Keratinocyte (primary cell): ENCODE measurements around the gene STXBP1. TPM values are rescaled to one million over a fixed set of nuclear protein-coding genes. Genes with fewer than 3 reads are reported as not detected.

ENCODE experiments used
- DNase-seq: peaks from one replicate; pipeline ENCODE4 v3.0.0-alpha.2; 2011; ENCODE audit warnings: low read depth, missing footprints, low spot score
- FAIRE-seq: peaks from 2 replicates; lab custom pipeline; 2011; peaks lifted over from hg19 to GRCh38; lab: Jason Lieb, UNC
- H2AFZ ChIP-seq: 2 replicates; pipeline ENCODE4 v1.6.0; 2012; ENCODE audit warnings: low read length, control low read depth, inconsistent platforms; ENCODE audit not compliant: control insufficient read depth
- H3K27ac ChIP-seq: 2 replicates; pipeline ENCODE4 v1.5.1; 2011; ENCODE audit warnings: low read length; ENCODE audit not compliant: control insufficient read depth, insufficient read depth
- H3K27me3 ChIP-seq: 3 replicates; pipeline ENCODE4 v1.6.0; 2011; ENCODE audit warnings: low read length; ENCODE audit not compliant: control insufficient read depth, insufficient read depth; ENCODE audit errors: extremely low read depth
- H3K36me3 ChIP-seq, 2 experiments: 2 replicates in 1 of 2; 3 replicates in 1 of 2; pipeline ENCODE4 v1.5.1; 2011; ENCODE audit warnings: low read length in 2 of 2, mild to moderate bottlenecking in 1 of 2; ENCODE audit not compliant: control insufficient read depth in 2 of 2, insufficient read depth in 2 of 2; ENCODE audit errors: extremely low read depth in 1 of 2
- H3K4me1 ChIP-seq: 3 replicates; pipeline ENCODE4 v1.5.1; 2011; ENCODE audit warnings: low read length; ENCODE audit not compliant: control insufficient read depth, insufficient read depth; ENCODE audit errors: extremely low read depth
- H3K4me2 ChIP-seq: 3 replicates; pipeline ENCODE4 v1.6.0; 2011; ENCODE audit warnings: low read depth, low read length; ENCODE audit not compliant: control insufficient read depth, insufficient read depth; ENCODE audit errors: extremely low read depth
- H3K4me3 ChIP-seq, 3 experiments: fragments of 200-600 bp in 1 of 3; sonication (generic) in 1 of 3; 2 replicates in 2 of 3; 3 replicates in 1 of 3; pipeline ENCODE4 v1.5.1; 2011 to 2016; ENCODE audit warnings: low read length in 3 of 3, mild to moderate bottlenecking in 3 of 3, control low read depth in 2 of 3, inconsistent platforms in 1 of 3, low read depth in 1 of 3, mixed read lengths in 1 of 3, mixed run types in 1 of 3, moderate library complexity in 1 of 3; ENCODE audit not compliant: control insufficient read depth in 2 of 3, insufficient read depth in 2 of 3; ENCODE audit errors: extremely low read depth in 1 of 3
- H3K79me2 ChIP-seq: 2 replicates; pipeline ENCODE4 v1.6.0; 2012; ENCODE audit warnings: low read length; ENCODE audit not compliant: control insufficient read depth, insufficient read depth
- H3K9ac ChIP-seq: 3 replicates; pipeline ENCODE4 v1.6.0; 2011; ENCODE audit warnings: low read length; ENCODE audit not compliant: control insufficient read depth, insufficient read depth; ENCODE audit errors: extremely low read depth
- H3K9me1 ChIP-seq: 3 replicates; pipeline ENCODE4 v1.6.0; 2011; ENCODE audit warnings: low read length; ENCODE audit not compliant: control insufficient read depth, insufficient read depth; ENCODE audit errors: extremely low read depth
- H3K9me3 ChIP-seq: 2 replicates; pipeline ENCODE4 v1.5.1; 2012; ENCODE audit warnings: low read depth, low read length; ENCODE audit not compliant: control insufficient read depth
- H4K20me1 ChIP-seq: 3 replicates; pipeline ENCODE4 v1.6.0; 2011; ENCODE audit warnings: low read length; ENCODE audit not compliant: control insufficient read depth, insufficient read depth; ENCODE audit errors: extremely low read depth
- EZH2 ChIP-seq: IDR thresholded peaks from one replicate; pipeline ENCODE4 v1.6.1; 2012; ENCODE audit warnings: inconsistent platforms, mild to moderate bottlenecking, low read length, moderate library complexity
- dilution Hi-C: fragments of 300-500 bp; cut with MboI; formaldehyde crosslinking; loops from one replicate; pipeline ENCODE4 v1.7.0; 2020; ENCODE audit warnings: low sequenced_read_pairs; ENCODE audit not compliant: extremely low pct_ligation_motif_present
- polyA plus RNA-seq, 5 experiments: library from polyadenylated mRNA; depleted of rRNA in 3 of 5; stranded (reverse) in 3 of 5; stranded (forward) in 1 of 5; unstranded in 1 of 5; fragments of >200 nt; gene quantifications; 1 replicate in 1 of 5; 2 replicates in 3 of 5; 3 replicates in 1 of 5; pipeline versions ENCODE4 v1.2.1 to v1.2.3, GENCODE V29; 2011 to 2012; ENCODE audit warnings: missing spikeins in 2 of 5, low read depth in 1 of 5, low replicate concordance in 1 of 5
- TF ChIP-seq, protein P1 (sequence below), 3 experiments: IDR thresholded peaks in 1 of 3; conservative IDR thresholded peaks in 1 of 3; optimal IDR thresholded peaks in 1 of 3; 2 replicates in 2 of 3; 3 replicates in 1 of 3; pipeline versions ENCODE3 to v1.5.1; 2011; ENCODE audit warnings: low read length in 3 of 3, mild to moderate bottlenecking in 3 of 3, moderate library complexity in 2 of 3, control low read depth in 1 of 3, inconsistent platforms in 1 of 3; ENCODE audit not compliant: insufficient read depth in 2 of 3; ENCODE audit errors: extremely low read depth in 1 of 3

The STXBP1 gene
- polyA plus RNA-seq, 1 donor (not counting 4 experiments of a cell fraction or from before 2014, with no cell fraction given) = 17.1 TPM

GRCh38 chr9:127606043-127606442, 6.0 kb upstream of the STXBP1 start:
- H3K27me3 ChIP-seq = no peaks in the 10 kb centered on the region
- H3K4me2 ChIP-seq = no peak overlapping the region
- DNase-seq = no peak
- FAIRE-seq = no peak
- H3K36me3 ChIP-seq = no peaks in the 10 kb centered on the region
- no peaks in the 10 kb centered on the region for H3K9me3 ChIP-seq
- H3K4me1 ChIP-seq = peaks cover 4% of the 10 kb centered on the region
- no peaks in the 10 kb centered on the region for H4K20me1 ChIP-seq
- dilution Hi-C loops = no loop called here
- H3K27ac ChIP-seq = no peak overlapping the region
- no peak overlapping the region for H2AFZ ChIP-seq
- TF ChIP-seq, protein P1, sequence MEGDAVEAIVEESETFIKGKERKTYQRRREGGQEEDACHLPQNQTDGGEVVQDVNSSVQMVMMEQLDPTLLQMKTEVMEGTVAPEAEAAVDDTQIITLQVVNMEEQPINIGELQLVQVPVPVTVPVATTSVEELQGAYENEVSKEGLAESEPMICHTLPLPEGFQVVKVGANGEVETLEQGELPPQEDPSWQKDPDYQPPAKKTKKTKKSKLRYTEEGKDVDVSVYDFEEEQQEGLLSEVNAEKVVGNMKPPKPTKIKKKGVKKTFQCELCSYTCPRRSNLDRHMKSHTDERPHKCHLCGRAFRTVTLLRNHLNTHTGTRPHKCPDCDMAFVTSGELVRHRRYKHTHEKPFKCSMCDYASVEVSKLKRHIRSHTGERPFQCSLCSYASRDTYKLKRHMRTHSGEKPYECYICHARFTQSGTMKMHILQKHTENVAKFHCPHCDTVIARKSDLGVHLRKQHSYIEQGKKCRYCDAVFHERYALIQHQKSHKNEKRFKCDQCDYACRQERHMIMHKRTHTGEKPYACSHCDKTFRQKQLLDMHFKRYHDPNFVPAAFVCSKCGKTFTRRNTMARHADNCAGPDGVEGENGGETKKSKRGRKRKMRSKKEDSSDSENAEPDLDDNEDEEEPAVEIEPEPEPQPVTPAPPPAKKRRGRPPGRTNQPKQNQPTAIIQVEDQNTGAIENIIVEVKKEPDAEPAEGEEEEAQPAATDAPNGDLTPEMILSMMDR (optimal IDR thresholded peaks at IDR 0.05 in 1 of 3, IDR thresholded peaks at IDR 0.05 in 1 of 3, conservative IDR thresholded peaks at IDR 0.05 in 1 of 3; ENCODE audit: extremely low read depth in 1 of 3, insufficient read depth in 2 of 3, low read length in 3 of 3) = no peak
- no peak for TF ChIP-seq EZH2
- no peak overlapping the region for H3K4me3 ChIP-seq
- no peak overlapping the region for H3K9ac ChIP-seq
- H3K9me1 ChIP-seq = no peaks in the 10 kb centered on the region
- no peaks in the 10 kb centered on the region for H3K79me2 ChIP-seq

- H3K79me2 ChIP-seq = peaks cover 5% of the 10 kb centered on the region
- H3K4me1 ChIP-seq = peaks cover 8% of the 10 kb centered on the region
- peak overlapping the region; percentile 54 for H2AFZ ChIP-seq
- no peaks in the 10 kb centered on the region for H3K9me1 ChIP-seq
- no peaks in the 10 kb centered on the region for H3K9me3 ChIP-seq
- H3K4me2 ChIP-seq = peak overlapping the region; percentile 85
- DNase-seq (no peak), FAIRE-seq (no peak)
- no peak overlapping the region for H3K27ac ChIP-seq
- no peaks in the 10 kb centered on the region for H3K27me3 ChIP-seq
- H4K20me1 ChIP-seq = no peaks in the 10 kb centered on the region
- TF ChIP-seq EZH2 = no peak
- TF ChIP-seq, protein P1 (optimal IDR thresholded peaks at IDR 0.05 in 1 of 3, IDR thresholded peaks at IDR 0.05 in 1 of 3, conservative IDR thresholded peaks at IDR 0.05 in 1 of 3; ENCODE audit: extremely low read depth in 1 of 3, insufficient read depth in 2 of 3, low read length in 3 of 3) = no peak
- H3K9ac ChIP-seq = peak overlapping the region; percentile 20
- H3K4me3 ChIP-seq = peak overlapping the region; percentile 1 to 45 (median 15)
- dilution Hi-C loops = no loop called here
- no peaks in the 10 kb centered on the region for H3K36me3 ChIP-seq
These were observed 3.7 kb upstream of the STXBP1 start for GRCh38 chr9:127608104-127608966.
